GM18517 (cell line): ENCODE data around the gene RNF225.
A peak's percentile ranks its signal among the peaks of the same experiment; 100 is the strongest.
"Not testable (repeated sequence)": the region's sequence is repeated elsewhere in the genome, so short reads cannot be mapped to it uniquely, and the experiment has no call there.

Experiments
- ATAC-seq: cut with Tn5 transposase; IDR thresholded peaks from one replicate; pipeline ENCODE4 v1.9.1; 2021; ENCODE audit warnings: mild to moderate bottlenecking, moderate library complexity; ENCODE audit not compliant: unreplicated experiment

RNF225 gene

GRCh38 chr19:58361900-58362271 lies 33.6 kb upstream of the RNF225 start:
- no peak for ATAC-seq

DNA sequence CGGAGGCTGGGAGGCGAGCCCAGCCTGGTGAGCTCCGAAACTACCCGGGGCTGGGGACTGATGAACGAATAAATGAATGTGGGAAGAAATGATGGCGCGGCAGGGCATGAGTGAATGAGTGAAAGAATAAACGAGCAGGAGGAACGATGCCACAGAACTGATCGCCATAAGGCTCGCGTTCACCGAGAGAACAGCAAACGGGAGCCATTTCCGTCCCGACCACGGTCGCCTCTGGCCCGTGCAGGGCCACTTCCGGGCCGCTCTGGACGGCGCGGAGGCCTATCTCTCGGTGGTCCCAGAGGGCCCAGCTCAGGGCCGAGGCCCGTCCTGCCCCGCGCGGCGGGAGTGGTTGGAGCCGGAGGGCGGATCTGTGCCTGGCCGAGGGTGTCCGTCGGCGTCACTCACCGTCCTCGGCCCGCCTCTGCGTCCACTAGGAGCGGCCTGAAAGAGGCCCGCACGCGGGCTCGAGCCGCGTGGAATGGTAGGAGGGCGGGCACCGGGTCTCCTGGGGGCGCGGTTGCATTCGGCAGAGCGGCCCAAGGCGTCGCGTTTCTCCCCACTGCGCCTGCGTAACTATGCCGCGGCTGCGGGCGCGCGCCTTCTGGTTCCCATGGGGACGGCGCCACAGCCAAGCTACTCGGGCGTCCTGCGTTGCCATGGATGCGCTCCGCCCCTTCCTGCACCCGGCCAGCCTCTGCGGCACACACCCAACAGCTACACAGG lies 33.0 kb upstream of the RNF225 start, which contains the start of gene ZNF497:
TSS of gene ZNF497 (minus strand) at position 480 of the 723 bp plus-strand sequence. CDS start 5,116 bp downstream, outside the sequence.
- peak; percentile 78 for ATAC-seq

DNA sequence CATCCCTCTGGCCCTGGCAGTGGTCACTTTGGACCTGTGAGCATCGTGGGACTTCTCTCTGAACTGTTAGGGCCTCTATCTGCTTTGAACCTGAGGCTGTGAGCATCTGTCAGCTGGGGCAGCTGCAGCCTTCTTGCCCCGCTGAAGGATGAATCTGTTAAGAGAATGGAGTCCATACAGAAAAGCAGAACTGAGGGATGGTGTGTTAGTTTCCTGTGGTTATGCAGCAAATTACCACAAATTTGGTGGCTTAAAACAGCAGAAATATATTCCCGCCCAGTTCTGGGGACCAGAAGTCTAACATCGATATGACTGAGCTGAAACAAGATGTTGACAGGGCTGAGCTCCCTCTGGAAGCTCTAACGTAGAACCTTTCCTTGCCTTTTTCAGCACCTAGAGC lies 31.3 kb upstream of the RNF225 start:
- ATAC-seq, result no peak

GRCh38 chr19:58366585-58367430 lies 28.6 kb upstream of the RNF225 start:
- ATAC-seq, result no peak

DNA sequence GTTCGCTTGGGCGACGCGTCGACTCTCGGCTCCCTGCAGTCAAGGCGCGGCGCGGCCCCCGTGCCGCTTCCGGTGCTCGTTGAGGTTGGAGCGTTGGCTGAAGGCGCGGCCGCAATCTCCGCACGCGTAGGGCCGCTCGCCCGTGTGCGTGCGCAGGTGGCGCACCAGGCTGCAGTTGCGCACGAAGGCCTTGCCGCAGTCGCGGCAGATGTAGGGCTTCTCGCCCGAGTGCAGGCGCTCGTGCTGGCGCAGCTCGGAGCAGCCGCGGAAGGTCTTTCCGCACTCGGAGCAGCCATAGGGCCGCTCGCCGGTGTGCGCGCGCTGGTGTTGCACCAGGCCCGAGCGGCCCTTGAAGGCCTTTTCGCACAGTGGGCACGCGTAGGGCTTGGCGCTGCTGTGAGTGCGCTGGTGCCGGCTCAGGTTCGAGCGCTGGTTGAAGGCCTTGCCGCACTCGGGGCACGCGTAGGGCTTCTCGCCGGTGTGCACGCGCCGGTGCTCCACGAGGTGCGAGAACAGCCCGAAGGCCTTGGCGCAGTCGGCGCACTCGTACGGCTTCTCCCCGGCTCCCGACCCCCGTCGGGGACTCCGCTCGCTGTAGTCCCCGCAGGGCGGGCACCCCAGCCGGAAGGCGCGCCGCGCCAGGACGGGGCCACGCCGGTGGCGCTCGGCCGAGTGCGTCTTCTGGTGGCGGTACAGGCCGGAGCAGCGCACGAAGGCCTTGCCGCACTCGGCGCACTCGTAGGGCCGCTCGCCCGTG lies 27.6 kb upstream of the RNF225 start:
- ATAC-seq, result no peak

DNA sequence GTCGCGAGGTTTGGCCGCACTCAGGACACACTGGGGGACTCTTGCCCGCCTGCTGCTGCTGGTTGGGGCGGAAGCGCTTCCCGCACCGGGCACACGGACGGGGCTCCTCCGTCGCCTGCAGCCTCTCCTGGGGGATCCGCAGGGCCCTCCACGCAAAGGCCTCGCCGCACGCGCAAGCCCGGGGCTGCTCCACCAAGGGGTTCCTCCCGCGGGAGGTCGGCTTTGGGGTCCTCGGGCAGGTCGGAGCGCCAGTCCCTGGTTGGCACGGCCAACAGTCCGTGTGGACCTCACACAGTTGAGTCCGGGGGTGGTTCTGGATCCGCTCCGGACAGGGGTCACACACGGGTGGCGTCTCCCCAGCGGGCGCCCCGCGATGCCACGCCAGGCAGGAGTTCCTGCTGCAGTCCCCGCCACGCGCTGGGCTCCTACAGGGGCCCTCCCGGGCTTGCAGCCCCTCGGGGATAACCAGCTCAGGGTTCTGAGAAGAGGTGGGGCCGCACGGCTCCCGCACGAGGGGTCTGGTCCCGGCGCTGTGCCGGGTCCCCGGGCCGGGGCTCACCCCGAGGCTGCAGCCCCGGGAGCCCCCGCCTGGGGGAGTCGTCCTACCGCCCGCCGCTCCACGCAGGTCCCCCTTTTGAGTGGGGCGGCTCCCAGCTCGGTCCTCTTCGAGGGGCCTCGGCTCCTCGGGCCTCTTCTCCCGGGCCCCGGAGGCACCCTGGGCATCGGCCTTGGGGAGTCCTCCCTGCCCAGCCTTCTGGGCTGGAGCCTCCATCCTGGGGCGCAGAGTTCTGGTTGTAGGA lies 26.7 kb upstream of the RNF225 start:
- no peak for ATAC-seq

- ATAC-seq, result no peak
Observed at GRCh38 chr19:58372311-58373133, 22.9 kb upstream of the RNF225 start.

- ATAC-seq, result no peak
Observed at GRCh38 chr19:58374200-58374599, 21.3 kb upstream of the RNF225 start.

GRCh38 chr19:58376724-58377123 lies 18.7 kb upstream of the RNF225 start:
- not testable (repeated sequence) for ATAC-seq

- ATAC-seq, result no peak
Observed at GRCh38 chr19:58379246-58379645, 16.2 kb upstream of the RNF225 start.

GRCh38 chr19:58380037-58380661 lies 15.3 kb upstream of the RNF225 start:
- ATAC-seq, result peak; percentile 1

DNA sequence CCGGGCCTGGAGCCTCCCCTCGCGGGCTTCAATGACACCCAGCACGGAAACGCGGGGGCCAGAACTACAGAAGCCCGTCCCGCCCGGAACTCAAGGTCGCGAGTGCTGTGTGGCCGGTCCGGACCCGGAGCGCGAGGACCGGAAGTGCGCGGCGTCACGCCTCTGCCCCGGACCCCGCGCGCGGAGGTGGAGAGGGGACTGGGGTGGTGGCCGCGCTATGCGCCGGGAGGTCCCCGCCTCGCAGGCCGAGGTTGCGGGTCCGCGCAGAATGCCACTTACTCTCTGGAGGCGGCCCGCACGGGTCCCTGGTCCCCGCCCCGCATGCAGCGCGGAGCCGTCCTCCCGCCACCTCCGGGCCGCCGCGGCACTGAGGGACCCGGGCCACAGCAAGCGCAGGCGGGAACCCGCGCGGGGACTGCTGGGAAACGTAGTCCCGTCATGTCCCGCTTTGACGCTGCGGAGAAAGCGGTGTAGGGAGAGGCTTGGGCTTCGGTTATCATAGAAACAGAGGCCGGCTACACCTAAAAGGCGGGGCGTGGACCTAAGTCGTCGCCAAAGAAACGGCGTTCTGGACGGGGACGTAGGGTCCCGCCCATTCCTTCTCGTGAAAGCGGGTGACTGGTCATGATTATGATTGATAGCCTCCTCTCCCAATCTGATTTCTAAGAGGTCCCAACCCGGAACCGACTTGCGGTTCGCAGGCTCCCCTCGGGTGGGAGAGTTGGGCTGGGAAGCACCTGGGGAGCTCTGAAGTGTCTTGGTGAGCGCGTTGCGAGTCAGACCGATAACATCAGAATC lies 14.6 kb upstream of the RNF225 start, which contains the start of gene ZNF837:
TSS of gene ZNF837 (minus strand) at position 369 of the 798 bp plus-strand sequence. CDS start 11,698 bp downstream, outside the sequence.
- peak; percentile 85 for ATAC-seq

GRCh38 chr19:58381460-58382212 lies 13.8 kb upstream of the RNF225 start:
- no peak for ATAC-seq

DNA sequence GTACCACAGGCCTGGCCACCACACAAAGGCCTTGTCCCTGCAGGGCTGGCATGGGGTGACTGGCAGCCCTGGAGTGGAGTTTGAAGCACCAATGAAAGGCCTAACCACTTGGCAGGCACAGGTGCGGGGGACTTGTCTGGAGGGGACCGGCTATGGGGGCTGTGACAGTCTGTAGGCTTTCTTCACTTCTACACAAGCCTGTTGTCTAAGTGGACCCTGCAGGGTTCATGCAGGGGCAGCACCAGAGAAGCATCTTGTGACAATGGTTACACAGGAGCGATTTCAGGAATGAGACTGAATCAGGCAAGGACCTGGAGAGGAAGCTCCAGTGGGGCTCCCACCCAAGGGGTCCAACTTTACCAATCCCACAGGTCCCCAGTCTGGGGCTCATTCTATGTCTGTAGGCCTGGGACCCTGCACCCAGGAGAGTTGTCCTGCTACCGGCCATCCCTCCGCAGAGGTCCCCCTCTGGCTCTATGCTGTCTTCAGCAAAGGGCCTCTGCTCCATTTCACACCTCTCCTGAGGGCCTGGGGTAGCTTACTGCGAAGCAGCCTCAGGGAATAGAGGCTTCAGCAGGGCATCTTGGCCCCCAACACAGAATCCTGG lies 12.4 kb upstream of the RNF225 start:
- no peak for ATAC-seq

- ATAC-seq, result no peak
Observed at GRCh38 chr19:58385313-58385890, 10.1 kb upstream of the RNF225 start.

- ATAC-seq, result no peak
Observed at GRCh38 chr19:58385891-58386575, 9.4 kb upstream of the RNF225 start.
